ENCODE data around the gene ADAM12. TPM values are rescaled to one million over a fixed set of nuclear protein-coding genes. Genes with fewer than 3 reads are reported as not detected.

Gene ADAM12
- total and polyA plus RNA-seq, 9 of the 15 experiments (the other 6 are each of a cell fraction or from before 2014, with no cell fraction given) = not detected

DNA sequence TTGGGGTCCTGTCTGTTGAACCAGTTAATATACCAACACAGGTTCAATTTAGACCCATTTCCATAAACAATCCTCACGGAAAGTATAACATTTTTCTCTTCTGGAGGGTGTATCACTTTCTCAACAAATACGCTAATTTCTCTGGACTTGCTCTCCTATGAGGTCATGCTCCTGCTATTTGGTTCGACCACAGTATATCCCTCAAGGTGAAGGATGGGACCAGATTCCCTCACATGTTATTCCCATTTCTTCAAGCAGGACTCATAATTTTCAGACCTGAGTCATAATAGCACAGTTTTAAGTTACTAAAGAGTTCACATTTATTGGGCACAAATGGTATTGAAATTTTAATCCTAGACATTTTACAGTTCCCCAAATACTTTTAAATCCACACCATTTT, 57.2 kb downstream of the ADAM12 start (continued):
- TF ChIP-seq, protein P1, sequence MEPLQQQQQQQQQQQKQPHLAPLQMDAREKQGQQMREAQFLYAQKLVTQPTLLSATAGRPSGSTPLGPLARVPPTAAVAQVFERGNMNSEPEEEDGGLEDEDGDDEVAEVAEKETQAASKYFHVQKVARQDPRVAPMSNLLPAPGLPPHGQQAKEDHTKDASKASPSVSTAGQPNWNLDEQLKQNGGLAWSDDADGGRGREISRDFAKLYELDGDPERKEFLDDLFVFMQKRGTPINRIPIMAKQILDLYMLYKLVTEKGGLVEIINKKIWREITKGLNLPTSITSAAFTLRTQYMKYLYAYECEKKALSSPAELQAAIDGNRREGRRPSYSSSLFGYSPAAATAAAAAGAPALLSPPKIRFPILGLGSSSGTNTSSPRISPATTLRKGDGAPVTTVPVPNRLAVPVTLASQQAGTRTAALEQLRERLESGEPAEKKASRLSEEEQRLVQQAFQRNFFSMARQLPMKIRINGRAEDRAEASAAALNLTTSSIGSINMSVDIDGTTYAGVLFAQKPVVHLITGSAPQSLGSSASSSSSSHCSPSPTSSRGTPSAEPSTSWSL (CRISPR knock-in tag; IDR thresholded peaks at IDR 0.05; ENCODE audit: borderline replicate concordance) = no peak
- TF ChIP-seq, protein P2, sequence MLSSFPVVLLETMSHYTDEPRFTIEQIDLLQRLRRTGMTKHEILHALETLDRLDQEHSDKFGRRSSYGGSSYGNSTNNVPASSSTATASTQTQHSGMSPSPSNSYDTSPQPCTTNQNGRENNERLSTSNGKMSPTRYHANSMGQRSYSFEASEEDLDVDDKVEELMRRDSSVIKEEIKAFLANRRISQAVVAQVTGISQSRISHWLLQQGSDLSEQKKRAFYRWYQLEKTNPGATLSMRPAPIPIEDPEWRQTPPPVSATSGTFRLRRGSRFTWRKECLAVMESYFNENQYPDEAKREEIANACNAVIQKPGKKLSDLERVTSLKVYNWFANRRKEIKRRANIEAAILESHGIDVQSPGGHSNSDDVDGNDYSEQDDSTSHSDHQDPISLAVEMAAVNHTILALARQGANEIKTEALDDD (IDR thresholded peaks at IDR 0.05) = no peak
- TF ChIP-seq MAFF (IDR thresholded peaks at IDR 0.05; ENCODE audit: low read length) (no peak), C11orf30 (IDR thresholded peaks at IDR 0.05; ENCODE audit: low read depth) (no peak)

DNA sequence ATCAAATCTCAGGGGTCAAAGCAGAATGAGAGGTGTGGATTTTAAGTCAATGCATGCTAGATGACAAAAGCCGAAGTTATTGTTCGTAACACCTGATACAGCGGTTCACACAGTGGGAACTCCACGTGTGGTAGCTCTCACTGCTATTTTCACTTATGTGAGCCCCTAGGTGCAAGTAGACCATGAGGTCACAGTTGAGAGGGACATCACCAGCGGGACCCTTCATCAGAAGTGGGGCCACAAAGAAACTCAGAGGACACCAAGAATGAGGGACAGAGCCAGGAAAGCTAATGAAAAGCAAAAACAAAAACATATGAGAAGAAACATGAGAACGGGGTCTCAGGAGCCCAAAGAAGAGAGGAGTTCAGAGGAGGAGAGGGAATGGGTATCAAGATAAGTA, 63.5 kb downstream of the ADAM12 start:
- no peaks in the 10 kb centered on the region for H3K27me3 ChIP-seq (ENCODE audit: control insufficient read depth in 2 of 2, insufficient read depth in 2 of 2, low read length in 2 of 2)
- H2AFZ ChIP-seq (ENCODE audit: low read depth, low read length) = no peak overlapping the region
- no peak overlapping the region for H3K27ac ChIP-seq (ENCODE audit: extremely low read depth, low read depth, low read length)
- in situ Hi-C loops (cut with MboI) (no loop called here), intact Hi-C loops (cut with micrococcal nuclease) (no loop called here)
- no peaks in the 10 kb centered on the region for H3K9me3 ChIP-seq (replicated peaks; ENCODE audit: control insufficient read depth, insufficient read depth, low read depth, low read length)
- DNase-seq (ENCODE audit: extremely low read depth in 1 of 4, low spot score in 3 of 4) = no peak
- no peak overlapping the region for H3K4me2 ChIP-seq (ENCODE audit: insufficient read depth, low read length)
- FAIRE-seq = no peak
- 2% methylated on average over 5 of the region's 6 CpGs for WGBS (ENCODE audit: insufficient coverage, low coverage, missing lambda C conversion rate)
- ChIA-PET CTCF (ENCODE audit: low intra/inter-chr PET ratio) (no interaction called here), POLR2A (no interaction called here)
- H3K79me2 ChIP-seq (ENCODE audit: control insufficient read depth, insufficient read depth, low read length) = no peaks in the 10 kb centered on the region
- no peaks in the 10 kb centered on the region for H3K4me1 ChIP-seq (replicated peaks in 1 of 2; ENCODE audit: control insufficient read depth in 2 of 2, insufficient read depth in 2 of 2, low read length in 2 of 2)
- H3K9ac ChIP-seq (ENCODE audit: insufficient read depth in 1 of 2, low read depth in 2 of 2, low read length in 2 of 2) = no peak overlapping the region
- H4K20me1 ChIP-seq (replicated peaks; ENCODE audit: control insufficient read depth, insufficient read depth, low read length) = no peaks in the 10 kb centered on the region
- H3K4me3 ChIP-seq = no peak overlapping the region
- no peak for TF ChIP-seq TFAM (CRISPR knock-in tag; conservative IDR thresholded peaks at IDR 0.05)
- no peak for TF ChIP-seq ATF1 (CRISPR knock-in tag; IDR thresholded peaks at IDR 0.05)
- TF ChIP-seq ATF1 (tag; IDR thresholded peaks at IDR 0.05) = no peak
- no peak for TF ChIP-seq ZSCAN29 (IDR thresholded peaks at IDR 0.05)
- TF ChIP-seq POLR2G (IDR thresholded peaks at IDR 0.05; ENCODE audit: low read depth, low read length) = no peak
- TF ChIP-seq SAFB (IDR thresholded peaks at IDR 0.05; ENCODE audit: borderline replicate concordance, low read depth, low read length) = no peak
- no peak for TF ChIP-seq TCF3 (CRISPR knock-in tag; IDR thresholded peaks at IDR 0.05)
- TF ChIP-seq MAFK (IDR thresholded peaks at IDR 0.05; ENCODE audit: low read length) = no peak
- no peak for TF ChIP-seq HDAC6 (IDR thresholded peaks at IDR 0.05; ENCODE audit: low read depth, low read length)
- TF ChIP-seq HDGF (IDR thresholded peaks at IDR 0.05) = no peak
- no peak for TF ChIP-seq ETV6 (IDR thresholded peaks at IDR 0.05; ENCODE audit: borderline replicate concordance in 1 of 2, low read depth in 2 of 2, low read length in 1 of 2)
- no peak for TF ChIP-seq ETV6 (CRISPR knock-in tag; IDR thresholded peaks at IDR 0.05; ENCODE audit: borderline replicate concordance)
- no peak for TF ChIP-seq CBFA2T2 (conservative IDR thresholded peaks at IDR 0.05)
- TF ChIP-seq SAP30 (IDR thresholded peaks at IDR 0.05; ENCODE audit: borderline replicate concordance, insufficient read depth, low read depth, low read length, poor library complexity, severe bottlenecking) = no peak
- no peak for TF ChIP-seq TSC22D4 (tag; IDR thresholded peaks at IDR 0.05)
- TF ChIP-seq ELF1 (tag; IDR thresholded peaks at IDR 0.05) = no peak
- TF ChIP-seq ZNF384 (IDR thresholded peaks at IDR 0.05; ENCODE audit: low read depth, low read length) = no peak
- no peak for ATAC-seq
- H3K9me1 ChIP-seq (ENCODE audit: control insufficient read depth, insufficient read depth, low read length) = no peaks in the 10 kb centered on the region
- BruUV-seq (replicated peaks) = no TSS peak
- H3K36me3 ChIP-seq (ENCODE audit: control insufficient read depth, insufficient read depth, low read length) = no peaks in the 10 kb centered on the region

All from K562 (cell line).